A673 (cell line): Measurements from ENCODE around the gene MMP24OS. TPM values are rescaled to one million over a fixed set of nuclear protein-coding genes. Genes with fewer than 3 reads are reported as not detected.

Experiments
- BruUV-seq: library from RNA; stranded (reverse); fragments of 400-500 nt; replicated peaks from 2 replicates; lab custom pipeline; 2021; lab: Mats Ljungman, UMichigan
- CTCF ChIA-PET: fragments of 300-600 bp; sonication (Branson Sonifier 250); formaldehyde crosslinking; loops from one replicate; lab custom pipeline; 2022; ENCODE audit warnings: antibody characterized with exemption; lab: Charles Lee
- POLR2A ChIA-PET: fragments of 300-600 bp; sonication (Branson Sonifier 250); formaldehyde crosslinking; loops from one replicate; lab custom pipeline; 2022; ENCODE audit warnings: antibody characterized with exemption; ENCODE audit not compliant: low non-redundant PET; lab: Charles Lee
- DNase-seq: peaks from one replicate; pipeline ENCODE4 v3.0.0-alpha.2; 2015; ENCODE audit warnings: low spot score
- H3K27ac ChIP-seq: fragments of 200-600 bp; sonication (generic); 2 replicates; pipeline ENCODE4 v1.5.1; 2016; ENCODE audit warnings: mixed run types, low read depth, mild to moderate bottlenecking, mixed read lengths, antibody characterized with exemption, low read length; ENCODE audit not compliant: poor library complexity, severe bottlenecking
- H3K27me3 ChIP-seq: fragments of 200-600 bp; sonication (generic); replicated peaks from 2 replicates; pipeline ENCODE4 v1.6.1; 2017; ENCODE audit warnings: mixed run types, low read depth, mild to moderate bottlenecking, mixed read lengths, antibody characterized with exemption, low read length; ENCODE audit not compliant: insufficient read depth, poor library complexity
- H3K36me3 ChIP-seq: fragments of 200-600 bp; sonication (generic); 2 replicates; pipeline ENCODE4 v1.6.1; 2016; ENCODE audit warnings: mixed run types, mild to moderate bottlenecking, mixed read lengths, antibody characterized with exemption, low read length; ENCODE audit not compliant: insufficient read depth, poor library complexity, severe bottlenecking
- H3K4me1 ChIP-seq: fragments of 200-600 bp; sonication (generic); 2 replicates; pipeline ENCODE4 v1.6.1; 2017; ENCODE audit warnings: mixed run types, mild to moderate bottlenecking, mixed read lengths, antibody characterized with exemption, low read length; ENCODE audit not compliant: insufficient read depth, poor library complexity, severe bottlenecking
- H3K4me3 ChIP-seq: fragments of 200-600 bp; sonication (generic); 2 replicates; pipeline ENCODE4 v1.5.1; 2016; ENCODE audit warnings: low read depth, mixed run types, mild to moderate bottlenecking, mixed read lengths, low read length; ENCODE audit not compliant: poor library complexity, severe bottlenecking
- H3K9me3 ChIP-seq: fragments of 200-600 bp; sonication (generic); 2 replicates; pipeline ENCODE4 v1.6.1; 2016; ENCODE audit warnings: mixed run types, low read depth, mild to moderate bottlenecking, mixed read lengths, antibody characterized with exemption, low read length; ENCODE audit not compliant: poor library complexity, severe bottlenecking
- CTCF ChIP-seq: fragments of 300-800, 200-600 bp; sonication (generic); conservative IDR thresholded peaks from 2 replicates; pipeline ENCODE4 v1.5.1; 2017; ENCODE audit warnings: low read depth, mild to moderate bottlenecking, antibody characterized with exemption, low read length, moderate library complexity, mixed read lengths
- EZH2 ChIP-seq: fragments of 200-600 bp; sonication (generic); IDR thresholded peaks from 2 replicates; pipeline ENCODE4 v1.6.1; 2017; ENCODE audit warnings: borderline replicate concordance, low read depth, mild to moderate bottlenecking, mixed read lengths, antibody characterized with exemption, low read length; ENCODE audit not compliant: poor library complexity, severe bottlenecking
- intact Hi-C: fragments of 100-400 bp; cut with micrococcal nuclease; formaldehyde crosslinking; loops from one replicate; pipeline ENCODE4 v1.10.0; 2022; ENCODE audit not compliant: unreplicated experiment
- total RNA-seq: library from RNA; stranded (reverse); gene quantifications from 2 replicates; pipeline ENCODE4 v1.2.3, GENCODE V29; 2021

MMP24OS gene
- total RNA-seq, 1 experiment from 2014 or later, result 26.2 TPM

GRCh38 chr20:35287509-35288324, 9.8 kb upstream of the MMP24OS start:
- Histone ChIP-seq H3K27ac (no peak overlapping the region), H3K4me3 (no peak overlapping the region), H3K27me3 (no peaks in the 10 kb centered on the region), H3K36me3 (peaks cover 3% of the 10 kb centered on the region), H3K9me3 (no peaks in the 10 kb centered on the region), H3K4me1 (peaks cover 7% of the 10 kb centered on the region)
- intact Hi-C loops, result no loop called here
- no peak for TF ChIP-seq EZH2
- TF ChIP-seq CTCF, result no peak
- no peak for DNase-seq
- POLR2A ChIA-PET, result interaction anchor here (0.6 kb wide), 1 partner anchor 395 kb away, joined by 4 read pairs; no protein-coding TSS in a partner anchor
- no TSS peak for BruUV-seq
- CTCF ChIA-PET, result no interaction called here

- no peak for TF ChIP-seq EZH2
- Histone ChIP-seq H3K27me3 (no peaks in the 10 kb centered on the region), H3K36me3 (peaks cover 9% of the 10 kb centered on the region), H3K4me1 (peaks cover 7% of the 10 kb centered on the region), H3K9me3 (no peaks in the 10 kb centered on the region), H3K27ac (no peak overlapping the region), H3K4me3 (no peak overlapping the region)
- ChIA-PET POLR2A (interaction anchor here (0.6 kb wide), 1 partner anchor 394 kb away, joined by 4 read pairs; no protein-coding TSS in a partner anchor), CTCF (interaction anchor here (0.6 kb wide), 1 partner anchor 289 kb away, joined by 3 read pairs; no protein-coding TSS in a partner anchor)
- no peak for DNase-seq
- BruUV-seq, result no TSS peak
- intact Hi-C loops, result no loop called here
These were observed 9.1 kb upstream of the MMP24OS start for GRCh38 chr20:35286899-35287508.

GRCh38 chr20:35286077-35286898, 8.4 kb upstream of the MMP24OS start:
- no TSS peak for BruUV-seq
- no peak for DNase-seq
- intact Hi-C loops, result no loop called here
- H3K27ac ChIP-seq, result no peak overlapping the region
- TF ChIP-seq CTCF (no peak), EZH2 (no peak)
- POLR2A ChIA-PET, result no interaction called here
- no peaks in the 10 kb centered on the region for H3K9me3 ChIP-seq
- H3K4me1 ChIP-seq, result peaks cover 7% of the 10 kb centered on the region
- CTCF ChIA-PET, result interaction anchor here (0.6 kb wide), 1 partner anchor 288 kb away, joined by 3 read pairs; no protein-coding TSS in a partner anchor
- peaks cover 9% of the 10 kb centered on the region for H3K36me3 ChIP-seq
- H3K4me3 ChIP-seq, result no peak overlapping the region
- H3K27me3 ChIP-seq, result no peaks in the 10 kb centered on the region
